Fibroblast of lung (primary cell): ENCODE measurements around the gene RBM22.

ENCODE experiments used
- EZH2 ChIP-seq: IDR thresholded peaks from 2 replicates; pipeline ENCODE4 v1.5.1; 2012; ENCODE audit warnings: low read length, control low read depth, mild to moderate bottlenecking; ENCODE audit errors: missing control alignments
- TF ChIP-seq, protein P1 (sequence below), 2 donors: IDR thresholded peaks in 1 of 2; conservative IDR thresholded peaks in 1 of 2; 1 replicate in 1 of 2; 2 replicates in 1 of 2; pipeline ENCODE4 v1.5.1; 2011 to 2012; ENCODE audit warnings: low read length in 2 of 2, control low read depth in 1 of 2, inconsistent platforms in 1 of 2, low read depth in 1 of 2, mild to moderate bottlenecking in 1 of 2

DNA sequence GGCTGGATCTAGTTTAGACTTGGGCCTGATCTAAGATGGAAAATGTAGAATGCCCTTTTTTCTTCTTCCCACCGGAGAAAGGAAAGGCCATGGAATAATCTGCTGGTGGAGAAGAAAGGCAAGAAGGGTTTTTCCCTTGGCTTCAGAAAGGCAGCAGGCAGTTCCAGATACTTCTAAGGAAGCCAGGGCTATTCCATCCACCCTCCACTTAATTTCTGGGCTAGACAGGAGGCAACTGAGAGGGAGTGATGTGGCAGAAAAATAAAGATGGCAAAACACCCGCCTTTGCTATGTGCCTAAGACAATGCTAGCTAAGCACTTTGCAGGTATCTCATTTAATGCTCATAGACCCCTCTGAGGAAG lies 29.9 kb downstream of the RBM22 start:
- TF ChIP-seq, protein P1, sequence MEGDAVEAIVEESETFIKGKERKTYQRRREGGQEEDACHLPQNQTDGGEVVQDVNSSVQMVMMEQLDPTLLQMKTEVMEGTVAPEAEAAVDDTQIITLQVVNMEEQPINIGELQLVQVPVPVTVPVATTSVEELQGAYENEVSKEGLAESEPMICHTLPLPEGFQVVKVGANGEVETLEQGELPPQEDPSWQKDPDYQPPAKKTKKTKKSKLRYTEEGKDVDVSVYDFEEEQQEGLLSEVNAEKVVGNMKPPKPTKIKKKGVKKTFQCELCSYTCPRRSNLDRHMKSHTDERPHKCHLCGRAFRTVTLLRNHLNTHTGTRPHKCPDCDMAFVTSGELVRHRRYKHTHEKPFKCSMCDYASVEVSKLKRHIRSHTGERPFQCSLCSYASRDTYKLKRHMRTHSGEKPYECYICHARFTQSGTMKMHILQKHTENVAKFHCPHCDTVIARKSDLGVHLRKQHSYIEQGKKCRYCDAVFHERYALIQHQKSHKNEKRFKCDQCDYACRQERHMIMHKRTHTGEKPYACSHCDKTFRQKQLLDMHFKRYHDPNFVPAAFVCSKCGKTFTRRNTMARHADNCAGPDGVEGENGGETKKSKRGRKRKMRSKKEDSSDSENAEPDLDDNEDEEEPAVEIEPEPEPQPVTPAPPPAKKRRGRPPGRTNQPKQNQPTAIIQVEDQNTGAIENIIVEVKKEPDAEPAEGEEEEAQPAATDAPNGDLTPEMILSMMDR (conservative IDR thresholded peaks at IDR 0.05 in 1 of 2, IDR thresholded peaks at IDR 0.05 in 1 of 2; ENCODE audit: low read depth in 1 of 2, low read length in 2 of 2) = no peak
- no peak for TF ChIP-seq EZH2
